GM18511 (cell line): Measurements from ENCODE around the gene GBP6.
"Not testable (repeated sequence)": the region's sequence is repeated elsewhere in the genome, so short reads cannot be mapped to it uniquely, and the experiment has no call there.

Experiments
- ATAC-seq: cut with Tn5 transposase; IDR thresholded peaks from one replicate; pipeline ENCODE4 v1.9.1; 2021; ENCODE audit warnings: mild to moderate bottlenecking, moderate library complexity; ENCODE audit not compliant: unreplicated experiment

GBP6 gene

GRCh38 chr1:89363638-89364536 lies at the start of gene GBP6:
Gene GBP6 (plus strand): TSS chr1:89364059. CDS start chr1:89368552, 4,493 bp downstream.
- ATAC-seq, result peak; percentile 38

- no peak for ATAC-seq
Observed at GRCh38 chr1:89322402-89322801, 41.5 kb upstream of the GBP6 start.

- no peak for ATAC-seq
Observed at GRCh38 chr1:89331890-89332289, 32.0 kb upstream of the GBP6 start.

GRCh38 chr1:89332461-89332860 lies 31.4 kb upstream of the GBP6 start:
- no peak for ATAC-seq

GRCh38 chr1:89335486-89335885 lies 28.4 kb upstream of the GBP6 start:
- ATAC-seq, result no peak

GRCh38 chr1:89337903-89338302 lies 26.0 kb upstream of the GBP6 start:
- no peak for ATAC-seq

- ATAC-seq, result no peak
Observed at GRCh38 chr1:89339039-89339438, 24.8 kb upstream of the GBP6 start.

- not testable (repeated sequence) for ATAC-seq
Observed at GRCh38 chr1:89345479-89345878, 18.4 kb upstream of the GBP6 start.

- ATAC-seq, result no peak
Observed at GRCh38 chr1:89347296-89347695, 16.6 kb upstream of the GBP6 start.

GRCh38 chr1:89350298-89350697 lies 13.6 kb upstream of the GBP6 start:
- no peak for ATAC-seq

- no peak for ATAC-seq
Observed at GRCh38 chr1:89351597-89352311, 12.1 kb upstream of the GBP6 start.

GRCh38 chr1:89352421-89352820 lies 11.4 kb upstream of the GBP6 start:
- ATAC-seq, result no peak

GRCh38 chr1:89354205-89354604 lies 9.7 kb upstream of the GBP6 start:
- no peak for ATAC-seq

GRCh38 chr1:89355056-89355455 lies 8.8 kb upstream of the GBP6 start:
- ATAC-seq, result no peak

GRCh38 chr1:89356658-89357400 lies 7.0 kb upstream of the GBP6 start:
- no peak for ATAC-seq

- peak; percentile 70 for ATAC-seq
Observed at GRCh38 chr1:89358287-89358893, 5.5 kb upstream of the GBP6 start.

- no peak for ATAC-seq
Observed at GRCh38 chr1:89360716-89361115, 3.1 kb upstream of the GBP6 start.

GRCh38 chr1:89361681-89362080 lies 2.2 kb upstream of the GBP6 start:
- ATAC-seq, result no peak

GRCh38 chr1:89363196-89363595 lies 663 bp upstream of the GBP6 start:
- peak; percentile 96 for ATAC-seq

GRCh38 chr1:89364954-89365550 lies 1.2 kb downstream of the GBP6 start:
- ATAC-seq, result no peak

- ATAC-seq, result no peak
Observed at GRCh38 chr1:89367221-89367620, 3.4 kb downstream of the GBP6 start.
